Endodermal cell (in vitro differentiated cells): ENCODE measurements around the gene PTPA. TPM values are rescaled to one million over a fixed set of nuclear protein-coding genes. Genes with fewer than 3 reads are reported as not detected.

Experiments
- DNase-seq: peaks from one replicate; pipeline ENCODE4 v3.0.0-alpha.2; 2017
- H3K27ac ChIP-seq: 2 replicates; pipeline ENCODE4 v1.5.1; 2013; ENCODE audit warnings: mild to moderate bottlenecking, low read depth, low read length, moderate library complexity
- H3K27me3 ChIP-seq: 2 replicates; pipeline ENCODE4 v1.6.1; 2013; ENCODE audit warnings: mild to moderate bottlenecking, low read length, moderate library complexity; ENCODE audit not compliant: insufficient read depth, control insufficient read depth, poor library complexity, severe bottlenecking
- H3K36me3 ChIP-seq: 2 replicates; pipeline ENCODE4 v1.7.0; 2013; ENCODE audit warnings: mild to moderate bottlenecking, low read length, moderate library complexity; ENCODE audit not compliant: control insufficient read depth, insufficient read depth
- H3K4me1 ChIP-seq: one replicate; pipeline ENCODE4 v1.7.0; 2013; ENCODE audit warnings: low read length; ENCODE audit not compliant: control insufficient read depth, insufficient read depth
- H3K4me3 ChIP-seq: 2 replicates; pipeline ENCODE4 v1.5.1; 2013; ENCODE audit warnings: mild to moderate bottlenecking, low read length, moderate library complexity
- H3K9ac ChIP-seq: 2 replicates; pipeline ENCODE4 v1.6.1; 2013; ENCODE audit warnings: mild to moderate bottlenecking, low read length, moderate library complexity; ENCODE audit not compliant: poor library complexity, severe bottlenecking; ENCODE audit errors: extremely low read depth
- H3K9me3 ChIP-seq: 2 replicates; pipeline ENCODE4 v1.6.1; 2013; ENCODE audit warnings: mild to moderate bottlenecking, low read length, moderate library complexity; ENCODE audit not compliant: control insufficient read depth
- H3K27ac Mint-ChIP-seq: 2 replicates; pipeline ENCODE4 v1.8.0; 2020; ENCODE audit warnings: mixed read lengths
- H3K27me3 Mint-ChIP-seq: 2 replicates; pipeline ENCODE4 v1.8.0; 2021; ENCODE audit warnings: mild to moderate bottlenecking, mixed read lengths; ENCODE audit not compliant: insufficient read depth
- H3K36me3 Mint-ChIP-seq: 2 replicates; pipeline ENCODE4 v1.8.0; 2020; ENCODE audit warnings: low read depth, mixed read lengths
- H3K4me1 Mint-ChIP-seq: 2 replicates; pipeline ENCODE4 v1.8.0; 2020; ENCODE audit warnings: mixed read lengths
- H3K4me3 Mint-ChIP-seq: 2 replicates; pipeline ENCODE4 v1.8.0; 2020; ENCODE audit warnings: mild to moderate bottlenecking, moderate library complexity, mixed read lengths
- H3K9me3 Mint-ChIP-seq: 2 replicates; pipeline ENCODE4 v1.8.0; 2020; ENCODE audit warnings: mild to moderate bottlenecking, mixed read lengths
- WGBS, 2 experiments: methylation state at CpG; one replicate each; pipeline versions ENCODE4 v1.1.5 to v1.1.7; 2013; ENCODE audit warnings: missing lambda C conversion rate in 2 of 2, mixed read lengths in 1 of 2; ENCODE audit not compliant: insufficient coverage in 1 of 2, insufficient read length in 1 of 2; 5-methylcytosine and 5-hydroxymethylcytosine counted together
- total RNA-seq, 2 donors: library from RNA; stranded (reverse); fragmentation: NEBNext Ultra II Directional in 1 of 2; extraction: Animal tissue kit (Norgen Biotek cat#: 25700) in 1 of 2; gene quantifications; 2 replicates in 1 of 2; 3 replicates in 1 of 2; pipeline ENCODE4 v1.2.1, GENCODE V29; 2021
- TF ChIP-seq, protein P1 (sequence below): fragments of 200-600 bp; sonication (generic); conservative IDR thresholded peaks from 2 replicates; pipeline ENCODE4 v1.5.0; 2021; ENCODE audit warnings: antibody characterized with exemption, mild to moderate bottlenecking

PTPA gene
- total RNA-seq, 2 donors from 2014 or later: 134 to 139 TPM

DNA sequence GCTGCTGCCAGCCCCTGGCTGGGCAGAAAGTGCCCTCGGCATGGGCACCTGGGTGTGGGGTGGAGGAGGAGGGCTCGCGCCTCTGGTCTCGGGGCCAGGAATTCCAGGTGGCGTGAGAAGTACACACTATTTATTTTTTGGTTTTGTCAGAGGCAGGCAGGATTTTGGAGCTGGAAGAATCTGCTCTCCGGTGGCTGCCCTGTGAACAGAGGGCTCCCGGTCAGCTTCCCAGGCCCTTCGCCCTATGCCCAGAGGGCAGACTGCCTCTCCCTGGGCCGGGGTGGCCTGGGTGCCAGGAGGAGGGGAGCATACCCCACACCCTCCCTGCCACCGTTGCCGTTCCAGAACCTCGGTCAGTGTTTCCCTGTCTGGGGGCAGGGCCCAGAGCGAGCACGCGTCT, 22.0 kb upstream of the PTPA start:
- Histone ChIP-seq H3K9ac (no peak overlapping the region), H3K4me1 (no peaks in the 10 kb centered on the region), H3K4me3 (no peak overlapping the region), H3K27me3 (no peaks in the 10 kb centered on the region), H3K9me3 (no peaks in the 10 kb centered on the region), H3K27ac (no peak overlapping the region), H3K36me3 (peaks cover 29% of the 10 kb centered on the region)
- peaks cover 37% of the 10 kb centered on the region for H3K36me3 Mint-ChIP-seq
- no peaks in the 10 kb centered on the region for H3K4me1 Mint-ChIP-seq
- H3K4me3 Mint-ChIP-seq: no peak overlapping the region
- no peak for DNase-seq
- no peaks in the 10 kb centered on the region for H3K27me3 Mint-ChIP-seq
- TF ChIP-seq, protein P1, sequence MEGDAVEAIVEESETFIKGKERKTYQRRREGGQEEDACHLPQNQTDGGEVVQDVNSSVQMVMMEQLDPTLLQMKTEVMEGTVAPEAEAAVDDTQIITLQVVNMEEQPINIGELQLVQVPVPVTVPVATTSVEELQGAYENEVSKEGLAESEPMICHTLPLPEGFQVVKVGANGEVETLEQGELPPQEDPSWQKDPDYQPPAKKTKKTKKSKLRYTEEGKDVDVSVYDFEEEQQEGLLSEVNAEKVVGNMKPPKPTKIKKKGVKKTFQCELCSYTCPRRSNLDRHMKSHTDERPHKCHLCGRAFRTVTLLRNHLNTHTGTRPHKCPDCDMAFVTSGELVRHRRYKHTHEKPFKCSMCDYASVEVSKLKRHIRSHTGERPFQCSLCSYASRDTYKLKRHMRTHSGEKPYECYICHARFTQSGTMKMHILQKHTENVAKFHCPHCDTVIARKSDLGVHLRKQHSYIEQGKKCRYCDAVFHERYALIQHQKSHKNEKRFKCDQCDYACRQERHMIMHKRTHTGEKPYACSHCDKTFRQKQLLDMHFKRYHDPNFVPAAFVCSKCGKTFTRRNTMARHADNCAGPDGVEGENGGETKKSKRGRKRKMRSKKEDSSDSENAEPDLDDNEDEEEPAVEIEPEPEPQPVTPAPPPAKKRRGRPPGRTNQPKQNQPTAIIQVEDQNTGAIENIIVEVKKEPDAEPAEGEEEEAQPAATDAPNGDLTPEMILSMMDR: no peak
- H3K27ac Mint-ChIP-seq: no peak overlapping the region
- 96 to 100% methylated on average over 1 to 15 of the region's 15 CpGs for WGBS, 2 experiments
- no peaks in the 10 kb centered on the region for H3K9me3 Mint-ChIP-seq

DNA sequence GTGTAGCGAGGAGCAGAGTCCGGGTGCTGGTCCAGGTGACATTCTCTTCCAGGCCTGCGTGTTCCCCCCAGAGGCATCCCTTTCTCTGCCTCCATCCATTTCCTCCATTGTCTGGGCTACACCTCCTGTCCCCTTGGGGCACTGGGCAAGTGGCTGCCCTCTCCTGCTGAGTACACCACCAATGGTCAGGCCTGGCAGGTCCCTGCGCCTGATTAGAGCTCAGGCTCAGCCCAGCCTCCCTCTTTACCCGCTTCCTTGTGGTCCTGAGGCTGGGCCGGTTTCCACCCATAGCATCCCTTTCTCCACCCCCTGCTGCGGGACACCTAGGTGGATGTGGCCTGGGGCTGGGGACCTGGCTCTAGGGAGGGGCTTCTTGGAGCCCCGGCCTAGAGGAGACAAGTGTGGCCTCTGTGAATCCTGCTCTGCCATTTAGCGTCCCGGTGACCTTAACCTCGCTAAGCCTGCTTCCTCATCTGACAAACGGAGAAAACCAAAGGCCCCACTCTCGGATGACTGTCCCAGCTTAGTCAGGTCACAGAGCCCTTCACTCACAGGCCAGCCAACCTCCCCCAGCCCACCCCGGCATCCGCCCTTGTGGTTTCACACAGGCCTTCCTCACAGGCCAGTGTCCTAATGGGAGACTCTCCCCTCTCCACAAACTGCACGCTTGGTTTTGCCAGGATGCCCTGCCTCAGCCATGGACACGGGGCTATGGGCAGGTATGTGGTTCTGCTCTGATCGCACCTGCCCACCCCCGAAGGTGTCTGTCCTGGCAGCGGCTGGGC, 17.4 kb upstream of the PTPA start:
- Histone ChIP-seq H3K4me3 (no peak overlapping the region), H3K36me3 (peaks cover 13% of the 10 kb centered on the region), H3K9ac (no peak overlapping the region), H3K4me1 (no peaks in the 10 kb centered on the region), H3K27ac (peak overlapping the region; percentile 6), H3K9me3 (no peaks in the 10 kb centered on the region), H3K27me3 (no peaks in the 10 kb centered on the region)
- H3K27me3 Mint-ChIP-seq: no peaks in the 10 kb centered on the region
- H3K9me3 Mint-ChIP-seq: no peaks in the 10 kb centered on the region
- TF ChIP-seq, protein P1: no peak
- no peak overlapping the region for H3K4me3 Mint-ChIP-seq
- H3K36me3 Mint-ChIP-seq: peaks cover 18% of the 10 kb centered on the region
- no peaks in the 10 kb centered on the region for H3K4me1 Mint-ChIP-seq
- WGBS, 2 experiments: 89 to 90% methylated on average over 18 to 20 of the region's 20 CpGs
- no peak for DNase-seq
- H3K27ac Mint-ChIP-seq: no peak overlapping the region

DNA sequence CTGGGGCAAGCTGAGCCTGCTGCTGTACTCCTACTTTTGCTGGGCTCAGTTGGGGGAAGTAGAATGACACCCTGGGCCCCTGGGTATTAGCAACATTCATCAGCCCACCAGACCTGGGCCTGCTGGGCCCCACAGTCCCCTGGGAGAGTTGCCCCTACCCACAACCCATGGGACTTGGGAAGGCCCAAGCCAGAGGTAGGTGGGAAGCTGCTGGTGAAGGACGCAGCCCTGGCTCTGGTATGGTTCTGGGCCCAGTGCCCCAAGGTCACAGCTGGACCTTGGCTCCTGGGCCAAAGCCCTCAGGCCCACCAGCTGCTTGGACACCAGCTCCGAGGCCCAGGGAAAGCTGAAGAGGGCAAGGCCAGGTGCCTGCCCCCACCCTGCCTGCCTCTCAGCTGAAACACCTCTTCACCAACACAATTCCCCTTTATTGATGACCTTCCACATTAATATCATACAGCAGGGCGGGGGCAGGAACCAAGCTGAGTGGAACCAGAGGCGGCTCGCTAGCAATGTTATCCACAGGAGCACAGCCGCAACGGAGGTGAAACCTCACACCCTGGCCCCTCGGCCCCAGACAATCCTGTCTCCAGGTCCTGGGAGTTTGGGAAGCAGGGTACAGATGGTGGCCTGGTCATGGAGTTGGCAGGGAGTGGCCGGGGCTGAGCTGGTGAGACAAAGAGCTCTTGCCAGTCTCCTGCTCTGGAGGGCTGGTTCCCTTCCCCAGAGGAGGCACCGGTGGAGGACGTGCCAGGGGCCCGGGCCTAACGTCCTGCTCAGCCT, 16.6 kb upstream of the PTPA start:
- Histone ChIP-seq H3K36me3 (peaks cover 11% of the 10 kb centered on the region), H3K4me1 (no peaks in the 10 kb centered on the region), H3K9me3 (no peaks in the 10 kb centered on the region), H3K27ac (no peak overlapping the region), H3K9ac (no peak overlapping the region), H3K4me3 (no peak overlapping the region), H3K27me3 (no peaks in the 10 kb centered on the region)
- no peaks in the 10 kb centered on the region for H3K9me3 Mint-ChIP-seq
- no peaks in the 10 kb centered on the region for H3K27me3 Mint-ChIP-seq
- H3K4me1 Mint-ChIP-seq: no peaks in the 10 kb centered on the region
- peak overlapping the region; percentile 17 for H3K27ac Mint-ChIP-seq
- WGBS, 2 experiments: 93 to 95% methylated on average over 11 to 13 of the region's 13 CpGs
- no peak for DNase-seq
- TF ChIP-seq, protein P1: no peak
- H3K36me3 Mint-ChIP-seq: peaks cover 15% of the 10 kb centered on the region
- no peak overlapping the region for H3K4me3 Mint-ChIP-seq
